ENCODE measurements around the gene UCN. TPM values are rescaled to one million over a fixed set of nuclear protein-coding genes. Genes with fewer than 3 reads are reported as not detected.
"Not testable (repeated sequence)": the region's sequence is repeated elsewhere in the genome, so short reads cannot be mapped to it uniquely, and the experiment has no call there.

UCN gene
- polyA plus RNA-seq, 2 donors = 0.41 to 1.1 TPM

DNA sequence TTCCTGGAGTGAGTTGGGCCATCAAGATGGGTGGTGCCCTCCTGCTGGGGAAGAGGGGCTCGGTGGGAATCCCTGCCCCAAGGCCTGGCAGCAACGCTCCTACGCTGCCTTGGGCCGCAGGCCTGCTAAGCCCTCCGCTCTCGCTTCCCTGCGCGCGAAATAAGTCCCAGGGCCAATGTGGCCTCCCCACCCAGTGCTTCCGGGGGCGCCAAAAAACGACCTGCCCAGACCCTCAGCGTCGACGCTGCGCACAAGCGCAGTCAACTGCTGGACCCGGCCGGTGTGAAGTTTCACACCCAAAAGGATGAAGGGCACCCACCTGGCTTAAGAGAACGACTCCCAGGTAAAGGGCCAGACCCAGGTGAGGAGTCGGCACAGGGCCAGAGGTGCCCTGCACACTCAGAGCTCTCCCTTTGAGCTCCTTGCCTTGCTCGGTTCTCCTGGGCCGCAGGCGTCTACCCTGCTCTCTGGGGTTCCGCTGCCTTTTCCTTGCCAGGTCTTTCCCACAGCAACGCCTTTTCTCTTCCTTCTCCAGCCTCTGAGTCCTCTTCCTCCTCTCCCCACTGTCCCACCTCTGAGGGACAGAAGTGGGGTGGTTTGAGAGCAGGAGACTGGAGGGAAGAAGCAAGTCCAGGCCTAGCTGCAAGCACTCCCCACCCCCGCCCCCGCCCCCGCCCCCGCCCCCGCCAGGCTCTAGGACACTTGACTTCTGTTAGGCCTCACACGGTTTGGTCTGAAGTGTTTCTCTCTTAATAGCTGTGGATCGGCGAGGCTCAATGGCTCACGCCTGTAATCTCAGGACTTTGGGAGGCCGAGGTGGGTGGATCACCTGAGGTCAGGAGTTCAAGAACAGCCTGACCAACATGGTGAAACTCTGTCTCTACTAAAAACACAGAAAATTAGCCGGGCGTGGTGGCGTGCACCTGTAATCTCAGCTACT is 32.8 kb downstream of the UCN start, which contains the start of gene DNAJC5G:
Gene DNAJC5G (plus strand): TSS at position 223 of the 940 bp plus-strand sequence. CDS start 1,296 bp downstream, outside the sequence.
- H3K27ac ChIP-seq (ENCODE audit: low read depth in 2 of 2, low read length in 1 of 2) = no peak within 1 kb of the TSS
- WGBS, 2 donors = 81 to 85% methylated on average over 39 of the region's 39 CpGs
- H3K4me1 ChIP-seq (ENCODE audit: control insufficient read depth in 2 of 2, insufficient read depth in 2 of 2, low read length in 1 of 2) = no peaks in the 10 kb centered on the region
- no peak within 1 kb of the TSS for H3K4me3 ChIP-seq (ENCODE audit: low read depth in 1 of 2, low read length in 2 of 2)
- H3K27me3 ChIP-seq (ENCODE audit: control insufficient read depth in 1 of 2, insufficient read depth in 2 of 2, low read length in 2 of 2) = no peaks in the 10 kb centered on the region
- no peaks in the 10 kb centered on the region for H3K36me3 ChIP-seq (ENCODE audit: control insufficient read depth in 2 of 2, insufficient read depth in 2 of 2, low read length in 1 of 2)
- H3K9me3 ChIP-seq (ENCODE audit: control insufficient read depth in 2 of 2, insufficient read depth in 1 of 2, low read depth in 1 of 2, low read length in 1 of 2) = no peaks in the 10 kb centered on the region

- not testable (repeated sequence) for H3K27me3 ChIP-seq (ENCODE audit: control insufficient read depth in 1 of 2, insufficient read depth in 2 of 2, low read length in 2 of 2); H3K27ac ChIP-seq (ENCODE audit: low read depth in 2 of 2, low read length in 1 of 2); H3K9me3 ChIP-seq (ENCODE audit: control insufficient read depth in 2 of 2, insufficient read depth in 1 of 2, low read depth in 1 of 2, low read length in 1 of 2); H3K4me3 ChIP-seq (ENCODE audit: low read depth in 1 of 2, low read length in 2 of 2); H3K4me1 ChIP-seq (ENCODE audit: control insufficient read depth in 2 of 2, insufficient read depth in 2 of 2, low read length in 1 of 2); H3K36me3 ChIP-seq (ENCODE audit: control insufficient read depth in 2 of 2, insufficient read depth in 2 of 2, low read length in 1 of 2)
- WGBS, 2 donors = 71 to 76% methylated on average over 15 of the region's 15 CpGs
Measured at GRCh38 chr2:27272537-27273522, 35.4 kb downstream of the UCN start.

GRCh38 chr2:27271631-27272340 is 36.5 kb downstream of the UCN start:
- WGBS, 2 donors = 65 to 68% methylated on average over 11 of the region's 11 CpGs

DNA sequence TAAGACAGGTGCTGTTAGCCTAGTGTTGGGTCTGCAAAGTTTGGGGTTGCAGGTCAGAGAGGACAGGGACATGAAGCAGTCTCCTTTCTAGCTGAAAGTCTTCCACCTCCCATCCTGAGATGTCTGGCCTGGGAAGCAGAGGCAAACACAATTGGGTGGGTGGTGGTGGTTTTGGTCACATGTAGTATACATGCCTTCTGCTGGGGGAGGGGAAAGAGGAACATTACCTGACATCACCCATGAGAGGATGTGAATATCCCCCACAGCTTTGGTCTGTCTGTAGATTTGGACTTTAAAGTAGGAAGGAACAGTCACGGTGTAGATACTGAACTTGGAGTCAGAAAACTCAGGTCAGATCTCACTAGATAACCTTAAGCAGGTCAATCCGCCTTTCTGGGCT is 37.6 kb downstream of the UCN start:
- no peaks in the 10 kb centered on the region for H3K36me3 ChIP-seq (ENCODE audit: control insufficient read depth in 2 of 2, insufficient read depth in 2 of 2, low read length in 1 of 2)
- H3K27me3 ChIP-seq (ENCODE audit: control insufficient read depth in 1 of 2, insufficient read depth in 2 of 2, low read length in 2 of 2) = peaks cover 0 to under 1% of the 10 kb centered on the region in 2 donors
- H3K4me1 ChIP-seq (ENCODE audit: control insufficient read depth in 2 of 2, insufficient read depth in 2 of 2, low read length in 1 of 2) = no peaks in the 10 kb centered on the region
- WGBS, 2 donors = 67 to 69% methylated on average over 2 of the region's 2 CpGs
- H3K9me3 ChIP-seq (ENCODE audit: control insufficient read depth in 2 of 2, insufficient read depth in 1 of 2, low read depth in 1 of 2, low read length in 1 of 2) = no peaks in the 10 kb centered on the region
- H3K4me3 ChIP-seq (ENCODE audit: low read depth in 1 of 2, low read length in 2 of 2) = no peak overlapping the region
- no peak overlapping the region for H3K27ac ChIP-seq (ENCODE audit: low read depth in 2 of 2, low read length in 1 of 2)

More at GRCh38 chr2:27271631-27272340, 36.5 kb downstream of the UCN start:
- Histone ChIP-seq H3K36me3 (ENCODE audit: control insufficient read depth in 2 of 2, insufficient read depth in 2 of 2, low read length in 1 of 2) (no peaks in the 10 kb centered on the region), H3K27me3 (ENCODE audit: control insufficient read depth in 1 of 2, insufficient read depth in 2 of 2, low read length in 2 of 2) (no peaks in the 10 kb centered on the region), H3K4me1 (ENCODE audit: control insufficient read depth in 2 of 2, insufficient read depth in 2 of 2, low read length in 1 of 2) (no peaks in the 10 kb centered on the region), H3K4me3 (ENCODE audit: low read depth in 1 of 2, low read length in 2 of 2) (no peak overlapping the region), H3K27ac (ENCODE audit: low read depth in 2 of 2, low read length in 1 of 2) (no peak overlapping the region), H3K9me3 (ENCODE audit: control insufficient read depth in 2 of 2, insufficient read depth in 1 of 2, low read depth in 1 of 2, low read length in 1 of 2) (no peaks in the 10 kb centered on the region)

- Histone ChIP-seq H3K4me3 (ENCODE audit: low read depth in 1 of 2, low read length in 2 of 2) (no peak overlapping the region), H3K36me3 (ENCODE audit: control insufficient read depth in 2 of 2, insufficient read depth in 2 of 2, low read length in 1 of 2) (no peaks in the 10 kb centered on the region), H3K27me3 (ENCODE audit: control insufficient read depth in 1 of 2, insufficient read depth in 2 of 2, low read length in 2 of 2) (peaks cover 0 to 6% of the 10 kb centered on the region in 2 donors), H3K9me3 (ENCODE audit: control insufficient read depth in 2 of 2, insufficient read depth in 1 of 2, low read depth in 1 of 2, low read length in 1 of 2) (no peaks in the 10 kb centered on the region), H3K27ac (ENCODE audit: low read depth in 2 of 2, low read length in 1 of 2) (no peak overlapping the region), H3K4me1 (ENCODE audit: control insufficient read depth in 2 of 2, insufficient read depth in 2 of 2, low read length in 1 of 2) (peaks cover 0 to under 1% of the 10 kb centered on the region in 2 donors)
- WGBS, 2 donors = 68 to 70% methylated on average over 3 of the region's 3 CpGs
Measured at GRCh38 chr2:27270131-27270530, 38.1 kb downstream of the UCN start.

DNA sequence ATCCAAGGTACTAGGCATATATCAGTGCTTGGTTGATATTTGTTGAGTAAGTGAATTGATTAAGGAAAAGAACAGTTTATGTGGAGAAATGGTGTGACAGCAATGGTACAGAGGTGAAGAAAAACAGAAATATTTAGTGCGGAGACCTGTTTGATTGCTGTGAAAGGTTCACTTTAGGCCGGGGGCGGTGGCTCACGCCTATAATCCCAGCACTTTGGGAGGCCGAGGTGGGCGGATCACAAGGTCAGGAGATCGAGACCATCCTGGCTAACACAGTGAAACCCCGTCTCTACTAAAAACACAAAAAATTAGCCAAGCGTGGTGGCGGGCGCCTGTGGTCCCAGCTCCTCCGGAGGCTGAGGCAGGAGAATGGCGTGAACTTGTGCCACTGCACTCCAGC is 39.9 kb downstream of the UCN start:
- H3K27ac ChIP-seq (ENCODE audit: low read depth in 2 of 2, low read length in 1 of 2); H3K4me3 ChIP-seq (ENCODE audit: low read depth in 1 of 2, low read length in 2 of 2); H3K4me1 ChIP-seq (ENCODE audit: control insufficient read depth in 2 of 2, insufficient read depth in 2 of 2, low read length in 1 of 2); H3K9me3 ChIP-seq (ENCODE audit: control insufficient read depth in 2 of 2, insufficient read depth in 1 of 2, low read depth in 1 of 2, low read length in 1 of 2); H3K36me3 ChIP-seq (ENCODE audit: control insufficient read depth in 2 of 2, insufficient read depth in 2 of 2, low read length in 1 of 2): not testable (repeated sequence)
- 91 to 92% methylated on average over 12 to 13 of the region's 13 CpGs for WGBS, 2 donors
- H3K27me3 ChIP-seq (ENCODE audit: control insufficient read depth in 1 of 2, insufficient read depth in 2 of 2, low read length in 2 of 2) = peaks cover 0 to 11% of the 10 kb centered on the region in 2 donors

GRCh38 chr2:27265536-27265870 is 42.7 kb downstream of the UCN start:
- no peaks in the 10 kb centered on the region for H3K36me3 ChIP-seq (ENCODE audit: control insufficient read depth in 2 of 2, insufficient read depth in 2 of 2, low read length in 1 of 2)
- H3K27me3 ChIP-seq (ENCODE audit: control insufficient read depth in 1 of 2, insufficient read depth in 2 of 2, low read length in 2 of 2) = peaks cover 0 to 27% of the 10 kb centered on the region in 2 donors
- H3K4me1 ChIP-seq (ENCODE audit: control insufficient read depth in 2 of 2, insufficient read depth in 2 of 2, low read length in 1 of 2) = peaks cover 8 to 13% of the 10 kb centered on the region in 2 donors
- H3K4me3 ChIP-seq (ENCODE audit: low read depth in 1 of 2, low read length in 2 of 2) = no peak overlapping the region
- no peaks in the 10 kb centered on the region for H3K9me3 ChIP-seq (ENCODE audit: control insufficient read depth in 2 of 2, insufficient read depth in 1 of 2, low read depth in 1 of 2, low read length in 1 of 2)
- H3K27ac ChIP-seq (ENCODE audit: low read depth in 2 of 2, low read length in 1 of 2) = no peak overlapping the region

GRCh38 chr2:27264753-27265535 is 43.3 kb downstream of the UCN start:
- Histone ChIP-seq H3K27me3 (ENCODE audit: control insufficient read depth in 1 of 2, insufficient read depth in 2 of 2, low read length in 2 of 2) (peaks cover 0 to 33% of the 10 kb centered on the region in 2 donors), H3K4me3 (ENCODE audit: low read depth in 1 of 2, low read length in 2 of 2) (peak overlapping the region in 1 of 2 donors; percentile 24), H3K27ac (ENCODE audit: low read depth in 2 of 2, low read length in 1 of 2) (no peak overlapping the region), H3K4me1 (ENCODE audit: control insufficient read depth in 2 of 2, insufficient read depth in 2 of 2, low read length in 1 of 2) (peaks cover 8 to 13% of the 10 kb centered on the region in 2 donors), H3K36me3 (ENCODE audit: control insufficient read depth in 2 of 2, insufficient read depth in 2 of 2, low read length in 1 of 2) (no peaks in the 10 kb centered on the region), H3K9me3 (ENCODE audit: control insufficient read depth in 2 of 2, insufficient read depth in 1 of 2, low read depth in 1 of 2, low read length in 1 of 2) (no peaks in the 10 kb centered on the region)
- 4% methylated on average over 55 to 56 of the region's 56 CpGs for WGBS, 2 donors
